ENCODE measurements around the gene ZMYND10. TPM values are rescaled to one million over a fixed set of nuclear protein-coding genes. Genes with fewer than 3 reads are reported as not detected.

Gene ZMYND10
- polyA plus RNA-seq, 1 of the 3 experiments (the other 2 are of a cell fraction), result 0.95 TPM

- TF ChIP-seq FOSL2 (IDR thresholded peaks at IDR 0.05; ENCODE audit: borderline replicate concordance, low read depth), result no peak
- 0 out of 2 replicates have a peak, but pooled peaks have one; percentile 23 for TF ChIP-seq CTCF (IDR thresholded peaks at IDR 0.05)
- H4K20me1 ChIP-seq (ENCODE audit: insufficient read depth), result no peaks in the 10 kb centered on the region
- POLR2A ChIA-PET, result no interaction called here
- H3F3A ChIP-seq (replicated peaks; ENCODE audit: insufficient read depth), result no peaks in the 10 kb centered on the region
- H3K4me2 ChIP-seq, result peak overlapping the region; percentile 95
- peaks cover 7% of the 10 kb centered on the region; the same call in 1 of the 2 replicates for H3K79me2 ChIP-seq (ENCODE audit: insufficient read depth)
- H3K9me2 ChIP-seq, result no peaks in the 10 kb centered on the region
- WGBS (ENCODE audit: low lambda C conversion rate), result 75% methylated on average over 5 of the region's 9 CpGs
- peak overlapping the region; percentile 98; the same call in 1 of the 2 replicates for H2AFZ ChIP-seq (ENCODE audit: low read depth)
- CTCF ChIA-PET, result interaction anchor here (0.6 to 7.7 kb wide), 9 partner anchors 20 to 253 kb away, joined by 3 to 45 read pairs (median 7); partner anchors contain the start of gene LSMEM2
- peak overlapping the region; percentile 84 to 87 for H3K4me3 ChIP-seq (ENCODE audit: low read depth in 2 of 2, low read length in 1 of 2)
- H3K9ac ChIP-seq, result peak overlapping the region; percentile 79
- peaks cover 10 to 34% of the 10 kb centered on the region in 2 experiments; a peak in 2 of 4 replicates for H3K4me1 ChIP-seq (ENCODE audit: control insufficient read depth in 1 of 2, insufficient read depth in 2 of 2, low read depth in 1 of 2, low read length in 1 of 2)
- H3K27me3 ChIP-seq (ENCODE audit: insufficient read depth), result no peaks in the 10 kb centered on the region
- DNase-seq, result peak; percentile 42
- H3K36me3 ChIP-seq (replicated peaks in 1 of 2; ENCODE audit: control insufficient read depth in 1 of 2, insufficient read depth in 2 of 2, low read length in 1 of 2), result peaks cover 0 to 6% of the 10 kb centered on the region in 2 experiments
- H3K27ac ChIP-seq (ENCODE audit: low read depth in 2 of 2, low read length in 1 of 2), result peak overlapping the region; percentile 62 to 84; a peak in 2 of 4 replicates
- H3K9me3 ChIP-seq, result no peaks in the 10 kb centered on the region
Measured at GRCh38 chr3:50297896-50298725, 47.4 kb downstream of the ZMYND10 start.

GRCh38 chr3:50297384-50297775 is 48.2 kb downstream of the ZMYND10 start:
- H4K20me1 ChIP-seq (ENCODE audit: insufficient read depth), result no peaks in the 10 kb centered on the region
- peaks cover 7% of the 10 kb centered on the region; the same call in 1 of the 2 replicates for H3K79me2 ChIP-seq (ENCODE audit: insufficient read depth)
- H3K9me2 ChIP-seq, result no peaks in the 10 kb centered on the region
- no peak overlapping the region for H2AFZ ChIP-seq (ENCODE audit: low read depth)
- peaks cover 0 to 6% of the 10 kb centered on the region in 2 experiments for H3K36me3 ChIP-seq (replicated peaks in 1 of 2; ENCODE audit: control insufficient read depth in 1 of 2, insufficient read depth in 2 of 2, low read length in 1 of 2)
- POLR2A ChIA-PET, result no interaction called here
- H3F3A ChIP-seq (replicated peaks; ENCODE audit: insufficient read depth), result no peaks in the 10 kb centered on the region
- H3K4me3 ChIP-seq (ENCODE audit: low read depth in 2 of 2, low read length in 1 of 2), result no peak overlapping the region
- no peaks in the 10 kb centered on the region for H3K27me3 ChIP-seq (ENCODE audit: insufficient read depth)
- H3K9me3 ChIP-seq, result no peaks in the 10 kb centered on the region
- TF ChIP-seq CHD2 (IDR thresholded peaks at IDR 0.05; ENCODE audit: low read length, partially characterized antibody) (no peak), RFX5 (IDR thresholded peaks at IDR 0.05; ENCODE audit: low read length) (no peak), ELF1 (IDR thresholded peaks at IDR 0.05) (no peak), RCOR1 (IDR thresholded peaks at IDR 0.05; ENCODE audit: low read length) (no peak), MXI1 (IDR thresholded peaks at IDR 0.05; ENCODE audit: low read depth, low read length) (no peak), GABPA (IDR thresholded peaks at IDR 0.05; ENCODE audit: low read depth) (no peak), GATA2 (CRISPR knock-in tag; IDR thresholded peaks at IDR 0.05) (no peak), ZBTB33 (IDR thresholded peaks at IDR 0.05; ENCODE audit: borderline replicate concordance, low read depth) (no peak), FOXM1 (IDR thresholded peaks at IDR 0.05; ENCODE audit: low read depth) (no peak), CTCF (IDR thresholded peaks at IDR 0.05) (no peak), SIN3A (IDR thresholded peaks at IDR 0.05; ENCODE audit: borderline replicate concordance, low read depth, low read length) (no peak), POLR2AphosphoS5 (IDR thresholded peaks at IDR 0.05; ENCODE audit: low read depth, low read length) (no peak), YY1 (IDR thresholded peaks at IDR 0.05; ENCODE audit: low read depth) (no peak), EZH2phosphoT487 (IDR thresholded peaks at IDR 0.05; ENCODE audit: borderline replicate concordance, low read depth) (no peak)
- no peak overlapping the region for H3K27ac ChIP-seq (ENCODE audit: low read depth in 2 of 2, low read length in 1 of 2)
- no peak for DNase-seq
- H3K4me2 ChIP-seq, result no peak overlapping the region
- CTCF ChIA-PET, result interaction anchor here (1.3 to 3.4 kb wide), 4 partner anchors 19 to 103 kb away, joined by 6 to 16 read pairs (median 9); partner anchors contain the start of gene LSMEM2
- H3K4me1 ChIP-seq (ENCODE audit: control insufficient read depth in 1 of 2, insufficient read depth in 2 of 2, low read depth in 1 of 2, low read length in 1 of 2), result peaks cover 13 to 33% of the 10 kb centered on the region in 2 experiments; a peak in 3 of 4 replicates
- no peak overlapping the region for H3K9ac ChIP-seq
- 100% methylated on average over 1 of the region's 2 CpGs for WGBS (ENCODE audit: low lambda C conversion rate)

Data from SK-N-SH (cell line).